ENCODE results near the gene ANKFY1. TPM values are rescaled to one million over a fixed set of nuclear protein-coding genes. Genes with fewer than 3 reads are reported as not detected.

ANKFY1 gene
- total and polyA plus RNA-seq, 2 experiments from 2014 or later = 20.1 to 24.2 TPM

GRCh38 chr17:4130715-4131114 is 133.1 kb downstream of the ANKFY1 start:
- in situ Hi-C loops (cut with MboI) = no loop called here
- Histone ChIP-seq H3K27me3 (replicated peaks; ENCODE audit: insufficient read depth) (no peaks in the 10 kb centered on the region), H3K27ac (peak overlapping the region; percentile 67), H3F3A (ENCODE audit: insufficient read depth) (peaks cover 16% of the 10 kb centered on the region), H3K36me3 (ENCODE audit: low read depth) (no peaks in the 10 kb centered on the region), H3K9ac (peak overlapping the region; percentile 35; the same call in 1 of the 2 replicates), H3K4me2 (ENCODE audit: unreplicated experiment) (peak overlapping the region; percentile 45), H4K20me1 (ENCODE audit: insufficient read depth) (no peaks in the 10 kb centered on the region), H3K4me3 (no peak overlapping the region), H2AFZ (peak overlapping the region; percentile 48), H3K4me1 (ENCODE audit: insufficient read depth) (peaks cover 9% of the 10 kb centered on the region), H3K9me3 (ENCODE audit: low read depth) (no peaks in the 10 kb centered on the region), H3K79me2 (ENCODE audit: insufficient read depth) (peaks cover 100% of the 10 kb centered on the region), H3K9me2 (ENCODE audit: insufficient read depth) (no peaks in the 10 kb centered on the region)
- no peak for TF ChIP-seq EZH2 (IDR thresholded peaks at IDR 0.05; ENCODE audit: insufficient read depth, poor library complexity, severe bottlenecking)
- TF ChIP-seq EZH2phosphoT487 (IDR thresholded peaks at IDR 0.05; ENCODE audit: insufficient read depth, low read depth) = no peak
- DNase-seq = peak; percentile 79
- 21 to 24% methylated on average over 7 of the region's 7 CpGs for WGBS, 2 experiments (ENCODE audit: low coverage in 1 of 2, low lambda C conversion rate in 2 of 2, missing lambda C conversion rate in 2 of 2)

- TF ChIP-seq EZH2 (IDR thresholded peaks at IDR 0.05; ENCODE audit: insufficient read depth, poor library complexity, severe bottlenecking) = no peak
- no peak for TF ChIP-seq EZH2phosphoT487 (IDR thresholded peaks at IDR 0.05; ENCODE audit: insufficient read depth, low read depth)
- Histone ChIP-seq H2AFZ (no peak overlapping the region), H3K27ac (no peak overlapping the region), H3K79me2 (ENCODE audit: insufficient read depth) (peaks cover 95% of the 10 kb centered on the region), H3K36me3 (ENCODE audit: low read depth) (peaks cover 2% of the 10 kb centered on the region; the same call in 1 of the 2 replicates), H3F3A (ENCODE audit: insufficient read depth) (peaks cover 16% of the 10 kb centered on the region), H3K27me3 (replicated peaks; ENCODE audit: insufficient read depth) (no peaks in the 10 kb centered on the region), H3K9me2 (ENCODE audit: insufficient read depth) (no peaks in the 10 kb centered on the region), H3K9ac (no peak overlapping the region), H3K4me3 (no peak overlapping the region), H3K4me2 (ENCODE audit: unreplicated experiment) (no peak overlapping the region), H3K4me1 (ENCODE audit: insufficient read depth) (peaks cover 9% of the 10 kb centered on the region), H4K20me1 (ENCODE audit: insufficient read depth) (0 out of 2 replicates have a peak, but pooled peaks cover 4% of the 10 kb centered on the region), H3K9me3 (ENCODE audit: low read depth) (no peaks in the 10 kb centered on the region)
- 96 to 99% methylated on average over 6 of the region's 6 CpGs for WGBS, 2 experiments (ENCODE audit: low coverage in 1 of 2, low lambda C conversion rate in 2 of 2, missing lambda C conversion rate in 2 of 2)
- DNase-seq = no peak
- in situ Hi-C loops (cut with MboI) = no loop called here
Measured at GRCh38 chr17:4127555-4127954, 136.2 kb downstream of the ANKFY1 start.

GRCh38 chr17:4125552-4125951 is 138.2 kb downstream of the ANKFY1 start:
- in situ Hi-C loops (cut with MboI) = no loop called here
- Histone ChIP-seq H3K79me2 (ENCODE audit: insufficient read depth) (peaks cover 91% of the 10 kb centered on the region), H3K27me3 (replicated peaks; ENCODE audit: insufficient read depth) (no peaks in the 10 kb centered on the region), H3K36me3 (ENCODE audit: low read depth) (peaks cover 14% of the 10 kb centered on the region; the same call in 1 of the 2 replicates), H3K4me2 (ENCODE audit: unreplicated experiment) (no peak overlapping the region), H2AFZ (no peak overlapping the region), H3K4me1 (ENCODE audit: insufficient read depth) (peaks cover 4% of the 10 kb centered on the region), H3K27ac (no peak overlapping the region), H3K4me3 (no peak overlapping the region), H3K9me2 (ENCODE audit: insufficient read depth) (no peaks in the 10 kb centered on the region), H4K20me1 (ENCODE audit: insufficient read depth) (0 out of 2 replicates have a peak, but pooled peaks cover 4% of the 10 kb centered on the region), H3K9me3 (ENCODE audit: low read depth) (no peaks in the 10 kb centered on the region), H3F3A (ENCODE audit: insufficient read depth) (peaks cover 2% of the 10 kb centered on the region; the same call in 1 of the 2 replicates), H3K9ac (no peak overlapping the region)
- WGBS, 2 experiments (ENCODE audit: low coverage in 1 of 2, low lambda C conversion rate in 2 of 2, missing lambda C conversion rate in 2 of 2) = 100% methylated on average over 1 of the region's 1 CpG
- no peak for DNase-seq
- TF ChIP-seq EZH2 (IDR thresholded peaks at IDR 0.05; ENCODE audit: insufficient read depth, poor library complexity, severe bottlenecking) = no peak
- no peak for TF ChIP-seq EZH2phosphoT487 (IDR thresholded peaks at IDR 0.05; ENCODE audit: insufficient read depth, low read depth)

- no peaks in the 10 kb centered on the region for H3F3A ChIP-seq (ENCODE audit: insufficient read depth)
- in situ Hi-C loops (cut with MboI) = no loop called here
- H2AFZ ChIP-seq = no peak overlapping the region
- H3K4me2 ChIP-seq (ENCODE audit: unreplicated experiment) = no peak overlapping the region
- H3K9me3 ChIP-seq (ENCODE audit: low read depth) = no peaks in the 10 kb centered on the region
- H3K79me2 ChIP-seq (ENCODE audit: insufficient read depth) = peaks cover 91% of the 10 kb centered on the region
- no peaks in the 10 kb centered on the region for H3K9me2 ChIP-seq (ENCODE audit: insufficient read depth)
- no peak for DNase-seq
- WGBS, 2 experiments (ENCODE audit: low coverage in 1 of 2, low lambda C conversion rate in 2 of 2, missing lambda C conversion rate in 2 of 2) = 98% methylated on average over 2 of the region's 2 CpGs
- H3K4me1 ChIP-seq (ENCODE audit: insufficient read depth) = no peaks in the 10 kb centered on the region
- 0 out of 2 replicates have a peak, but pooled peaks cover 4% of the 10 kb centered on the region for H4K20me1 ChIP-seq (ENCODE audit: insufficient read depth)
- peaks cover 17% of the 10 kb centered on the region; the same call in 1 of the 2 replicates for H3K36me3 ChIP-seq (ENCODE audit: low read depth)
- no peaks in the 10 kb centered on the region for H3K27me3 ChIP-seq (replicated peaks; ENCODE audit: insufficient read depth)
- H3K9ac ChIP-seq = no peak overlapping the region
- TF ChIP-seq EZH2 (IDR thresholded peaks at IDR 0.05; ENCODE audit: insufficient read depth, poor library complexity, severe bottlenecking) (no peak), EZH2phosphoT487 (IDR thresholded peaks at IDR 0.05; ENCODE audit: insufficient read depth, low read depth) (no peak)
- no peak overlapping the region for H3K4me3 ChIP-seq
- H3K27ac ChIP-seq = no peak overlapping the region
Measured at GRCh38 chr17:4124999-4125398, 138.8 kb downstream of the ANKFY1 start.
